Cardiac muscle cell (in vitro differentiated cells and primary cell): ENCODE measurements around the gene TEX50. TPM values are rescaled to one million over a fixed set of nuclear protein-coding genes. Genes with fewer than 3 reads are reported as not detected.
"Not testable (repeated sequence)": the region's sequence is repeated elsewhere in the genome, so short reads cannot be mapped to it uniquely, and the experiment has no call there.

Experiments
- DNase-seq, 2 donors: peaks; one replicate each; pipeline versions ENCODE4 v3.0.0 to v3.0.0-alpha.2; 2010 to 2017; ENCODE audit warnings: low read depth in 1 of 2, low spot score in 1 of 2
- H3K27ac ChIP-seq: fragments of 200-600 bp; sonication (generic); 2 replicates; pipeline ENCODE4 v1.5.1; 2016
- H3K27me3 ChIP-seq: fragments of 200-600 bp; sonication (generic); 2 replicates; pipeline ENCODE4 v1.6.0; 2016; ENCODE audit warnings: control low read depth
- H3K36me3 ChIP-seq: fragments of 200-600 bp; sonication (generic); 2 replicates; pipeline ENCODE4 v1.5.1; 2016; ENCODE audit warnings: control low read depth
- H3K4me1 ChIP-seq: fragments of 200-600 bp; sonication (generic); 2 replicates; pipeline ENCODE4 v1.8.1; 2017; ENCODE audit warnings: low read depth, mild to moderate bottlenecking, mixed run types
- H3K4me3 ChIP-seq: fragments of 200-600 bp; sonication (generic); 2 replicates; pipeline ENCODE4 v1.5.1; 2016; ENCODE audit warnings: mild to moderate bottlenecking
- H3K9me3 ChIP-seq: fragments of 200-600 bp; sonication (generic); 2 replicates; pipeline ENCODE4 v1.5.1; 2017; ENCODE audit warnings: low read depth, mild to moderate bottlenecking, control low read depth
- polyA plus RNA-seq: library from polyadenylated mRNA; unstranded; fragments of >200 nt; fragmentation: Nextera tagmentation; extraction: Ambion mirVana; gene quantifications from 2 replicates; pipeline ENCODE4 v1.2.1, GENCODE V29; 2016
- total RNA-seq: library from RNA; depleted of rRNA; stranded (reverse); fragments of >200 nt; gene quantifications from 2 replicates; pipeline ENCODE4 v1.2.3, GENCODE V29; 2016
- TF ChIP-seq, protein P1 (sequence below): IDR thresholded peaks from 2 replicates; pipeline ENCODE4 v1.5.1; 2012; ENCODE audit warnings: low read depth, mild to moderate bottlenecking, low read length

TEX50 gene
- total and polyA plus RNA-seq, 2 experiments from 2014 or later: not detected

DNA sequence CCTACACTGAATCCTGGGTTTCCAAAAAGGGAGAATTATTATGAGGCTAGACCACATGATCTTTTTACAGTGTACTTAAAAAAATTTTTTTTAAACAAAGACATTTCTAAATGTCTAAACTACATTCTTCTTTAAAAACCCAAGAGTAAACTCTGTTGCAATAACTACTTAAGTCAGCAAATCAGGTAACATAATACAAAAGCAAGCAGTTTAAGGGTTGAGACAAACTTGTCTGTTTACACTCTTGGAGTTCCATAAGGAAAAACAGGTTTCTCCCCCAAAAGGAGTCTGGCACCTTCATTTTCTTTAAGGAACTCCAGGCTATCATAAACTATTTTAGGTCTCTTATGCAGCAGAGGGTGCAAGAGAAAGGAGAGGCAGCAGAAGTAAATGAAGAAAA is 47.0 kb downstream of the TEX50 start:
- no peaks in the 10 kb centered on the region for H3K9me3 ChIP-seq
- H3K27me3 ChIP-seq: no peaks in the 10 kb centered on the region
- TF ChIP-seq, protein P1, sequence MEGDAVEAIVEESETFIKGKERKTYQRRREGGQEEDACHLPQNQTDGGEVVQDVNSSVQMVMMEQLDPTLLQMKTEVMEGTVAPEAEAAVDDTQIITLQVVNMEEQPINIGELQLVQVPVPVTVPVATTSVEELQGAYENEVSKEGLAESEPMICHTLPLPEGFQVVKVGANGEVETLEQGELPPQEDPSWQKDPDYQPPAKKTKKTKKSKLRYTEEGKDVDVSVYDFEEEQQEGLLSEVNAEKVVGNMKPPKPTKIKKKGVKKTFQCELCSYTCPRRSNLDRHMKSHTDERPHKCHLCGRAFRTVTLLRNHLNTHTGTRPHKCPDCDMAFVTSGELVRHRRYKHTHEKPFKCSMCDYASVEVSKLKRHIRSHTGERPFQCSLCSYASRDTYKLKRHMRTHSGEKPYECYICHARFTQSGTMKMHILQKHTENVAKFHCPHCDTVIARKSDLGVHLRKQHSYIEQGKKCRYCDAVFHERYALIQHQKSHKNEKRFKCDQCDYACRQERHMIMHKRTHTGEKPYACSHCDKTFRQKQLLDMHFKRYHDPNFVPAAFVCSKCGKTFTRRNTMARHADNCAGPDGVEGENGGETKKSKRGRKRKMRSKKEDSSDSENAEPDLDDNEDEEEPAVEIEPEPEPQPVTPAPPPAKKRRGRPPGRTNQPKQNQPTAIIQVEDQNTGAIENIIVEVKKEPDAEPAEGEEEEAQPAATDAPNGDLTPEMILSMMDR: no peak
- H3K4me3 ChIP-seq: no peak overlapping the region
- no peaks in the 10 kb centered on the region for H3K4me1 ChIP-seq
- no peaks in the 10 kb centered on the region for H3K36me3 ChIP-seq
- H3K27ac ChIP-seq: no peak overlapping the region
- no peak for DNase-seq

DNA sequence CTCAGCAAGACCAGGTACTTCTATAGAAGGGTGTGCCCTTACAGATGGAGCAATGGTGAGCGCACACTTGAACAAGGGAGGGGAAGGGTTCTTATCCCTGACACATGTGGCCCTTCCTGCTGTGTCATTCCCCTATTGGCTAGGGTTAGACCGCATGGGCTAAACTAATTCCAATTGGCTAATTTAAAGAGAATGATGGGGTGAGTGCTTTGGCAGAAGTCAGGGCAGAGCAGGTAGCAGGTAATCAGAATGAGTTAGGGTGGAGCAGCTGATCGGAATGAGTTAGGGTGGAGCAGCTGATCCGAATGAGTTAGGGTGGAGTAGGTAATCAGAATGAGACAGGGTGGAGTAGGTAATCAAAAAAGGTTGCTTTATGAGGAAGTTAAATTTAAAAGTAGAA is 48.7 kb downstream of the TEX50 start:
- DNase-seq, H3K4me3 ChIP-seq, H3K36me3 ChIP-seq, H3K4me1 ChIP-seq, H3K27me3 ChIP-seq, H3K27ac ChIP-seq, H3K9me3 ChIP-seq: not testable (repeated sequence)

DNA sequence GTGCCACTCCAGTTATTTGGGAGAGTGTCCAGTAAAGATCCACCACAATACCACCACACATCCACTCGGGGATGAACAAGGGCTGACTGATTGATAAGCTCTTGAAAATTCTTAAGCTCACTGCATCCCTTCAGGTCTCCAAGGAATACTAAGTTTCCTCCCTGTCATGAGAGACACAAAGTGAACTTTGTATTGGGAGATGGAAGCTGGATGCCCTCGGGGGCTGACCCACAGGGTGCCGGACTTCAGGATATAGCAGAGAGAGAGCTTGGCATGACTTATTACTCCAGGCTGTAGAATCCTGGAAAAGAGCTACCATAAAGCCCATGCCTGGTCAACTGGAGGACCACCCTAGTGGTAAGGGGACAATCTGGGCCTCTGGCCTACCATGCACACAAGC is 50.0 kb downstream of the TEX50 start:
- not testable (repeated sequence) for H3K4me3 ChIP-seq, H3K27me3 ChIP-seq

More for the DNA sequence above, 50.0 kb downstream of the TEX50 start:
- H3K27ac ChIP-seq, H3K4me1 ChIP-seq, H3K9me3 ChIP-seq, DNase-seq, H3K36me3 ChIP-seq: not testable (repeated sequence)

Other genes with a start within 250 kb of the TEX50 start
- 383 and 529 TPM in 2 replicates for gene PRDX6, start 158.0 kb upstream of the TEX50 start, total RNA-seq
- 433 and 443 TPM in 2 replicates for gene PRDX6, start 158.0 kb upstream of the TEX50 start, polyA plus RNA-seq
- gene SLC9C2, start 32.3 kb upstream of the TEX50 start, total RNA-seq: 0.25 TPM in 1 of 2 replicates, not detected in the other
- 0.05 and 0.87 TPM in 2 replicates for gene SLC9C2, start 32.3 kb upstream of the TEX50 start, polyA plus RNA-seq
- 0.60 and 1.6 TPM in 2 replicates for gene ANKRD45, start 34.5 kb downstream of the TEX50 start, total RNA-seq
- 2.2 and 2.3 TPM in 2 replicates for gene ANKRD45, start 34.5 kb downstream of the TEX50 start, polyA plus RNA-seq
- gene KLHL20, start 79.6 kb downstream of the TEX50 start, total RNA-seq: 10.2 and 24.0 TPM in 2 replicates
- gene KLHL20, start 79.6 kb downstream of the TEX50 start, polyA plus RNA-seq: 16.2 and 17.5 TPM in 2 replicates
- gene DARS2, start 189.3 kb downstream of the TEX50 start, total RNA-seq: 9.3 and 15.6 TPM in 2 replicates
- gene DARS2, start 189.3 kb downstream of the TEX50 start, polyA plus RNA-seq: 14.6 and 22.7 TPM in 2 replicates
- 8.6 and 10.9 TPM in 2 replicates for gene CENPL, start 189.5 kb downstream of the TEX50 start, total RNA-seq
- 4.9 and 9.9 TPM in 2 replicates for gene CENPL, start 189.5 kb downstream of the TEX50 start, polyA plus RNA-seq
- 210 and 350 TPM in 2 replicates for gene GAS5, start 232.7 kb downstream of the TEX50 start, total RNA-seq
- 158 and 248 TPM in 2 replicates for gene GAS5, start 232.7 kb downstream of the TEX50 start, polyA plus RNA-seq
- gene ZBTB37, start 233.0 kb downstream of the TEX50 start, total RNA-seq: 7.9 and 16.2 TPM in 2 replicates
- 1.8 and 3.0 TPM in 2 replicates for gene ZBTB37, start 233.0 kb downstream of the TEX50 start, polyA plus RNA-seq